GM21447 (cell line): Measurements from ENCODE around the gene SIAH3.
"Not testable (repeated sequence)": the region's sequence is repeated elsewhere in the genome, so short reads cannot be mapped to it uniquely, and the experiment has no call there.

Experiments
- ATAC-seq: cut with Tn5 transposase; IDR thresholded peaks from one replicate; pipeline ENCODE4 v1.9.1; 2021; ENCODE audit not compliant: unreplicated experiment

The SIAH3 gene

GRCh38 chr13:45783346-45784043 lies 68.1 kb downstream of the SIAH3 start:
- ATAC-seq: no peak

- no peak for ATAC-seq
Measured at GRCh38 chr13:45782327-45783045, 69.1 kb downstream of the SIAH3 start.

- ATAC-seq: no peak
Measured at GRCh38 chr13:45781553-45782326, 69.8 kb downstream of the SIAH3 start.

- no peak for ATAC-seq
Measured at GRCh38 chr13:45779901-45780300, 71.7 kb downstream of the SIAH3 start.

- no peak for ATAC-seq
Measured at GRCh38 chr13:45778882-45779281, 72.7 kb downstream of the SIAH3 start.

GRCh38 chr13:45776748-45777147 lies 74.8 kb downstream of the SIAH3 start:
- ATAC-seq: no peak

- no peak for ATAC-seq
Measured at GRCh38 chr13:45775401-45775963, 76.1 kb downstream of the SIAH3 start.

GRCh38 chr13:45773944-45774343 lies 77.6 kb downstream of the SIAH3 start:
- ATAC-seq: no peak

GRCh38 chr13:45773236-45773635 lies 78.3 kb downstream of the SIAH3 start:
- no peak for ATAC-seq

GRCh38 chr13:45770886-45771285 lies 80.7 kb downstream of the SIAH3 start:
- ATAC-seq: no peak

GRCh38 chr13:45768656-45769479 lies 82.7 kb downstream of the SIAH3 start:
- ATAC-seq: no peak

GRCh38 chr13:45765464-45765863 lies 86.1 kb downstream of the SIAH3 start:
- no peak for ATAC-seq

- no peak for ATAC-seq
Measured at GRCh38 chr13:45763419-45763818, 88.1 kb downstream of the SIAH3 start.

- ATAC-seq: not testable (repeated sequence)
Measured at GRCh38 chr13:45757589-45757988, 94.0 kb downstream of the SIAH3 start.

- not testable (repeated sequence) for ATAC-seq
Measured at GRCh38 chr13:45756498-45756897, 95.1 kb downstream of the SIAH3 start.

- ATAC-seq: no peak
Measured at GRCh38 chr13:45752510-45752909, 99.0 kb downstream of the SIAH3 start.

GRCh38 chr13:45751885-45752284 lies 99.7 kb downstream of the SIAH3 start:
- ATAC-seq: no peak

- no peak for ATAC-seq
Measured at GRCh38 chr13:45750566-45750965, 101.0 kb downstream of the SIAH3 start.

GRCh38 chr13:45748941-45749759 lies 102.4 kb downstream of the SIAH3 start:
- ATAC-seq: no peak

GRCh38 chr13:45747071-45747470 lies 104.5 kb downstream of the SIAH3 start:
- ATAC-seq: no peak
